ENCODE measurements around the gene TEKTIP1.

TEKTIP1 gene

DNA sequence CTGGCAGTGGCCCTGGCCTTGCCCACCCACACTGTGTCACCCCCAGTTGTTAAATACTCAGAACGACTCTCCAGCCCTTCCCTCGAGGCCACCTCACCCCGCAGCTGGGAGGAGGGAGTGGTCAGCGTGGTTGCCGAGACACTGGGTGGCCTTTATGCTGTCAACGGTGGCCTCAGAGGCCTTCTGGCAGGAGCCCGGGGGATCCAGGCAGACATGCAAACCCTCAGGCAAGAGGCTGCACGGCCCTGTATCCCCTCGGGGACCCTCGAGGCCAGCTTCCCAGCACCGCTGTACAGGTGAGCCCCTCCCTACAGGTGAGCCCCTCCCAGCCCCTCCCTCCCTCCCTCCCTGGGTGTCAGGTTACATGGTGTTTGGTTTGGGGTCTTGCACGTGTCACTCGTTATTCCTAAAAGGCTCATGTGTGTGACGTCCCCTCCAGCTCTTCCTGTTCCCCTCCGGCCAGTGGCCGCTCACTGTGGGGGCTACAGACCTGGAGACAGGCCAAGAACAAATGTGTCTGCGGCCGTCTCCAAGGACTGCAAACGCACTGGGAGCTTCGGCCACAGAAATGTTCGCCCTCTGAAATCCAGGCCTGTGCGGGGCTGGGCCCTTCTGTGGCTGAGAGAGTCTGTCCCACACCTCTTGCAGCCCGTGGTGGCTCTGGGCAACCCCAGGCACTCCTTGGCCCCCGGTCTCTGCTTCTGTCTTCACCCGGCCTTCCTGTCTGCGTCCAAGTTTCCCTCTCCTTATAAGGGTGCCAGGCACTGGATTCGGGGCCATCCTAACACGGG lies at the start of gene TEKTIP1:
Gene TEKTIP1, plus strand, starts transcription at position 210 of the 791 bp plus-strand sequence. Its CDS starts 4 bp downstream, at position 214.
- no peak for DNase-seq (ENCODE audit: insufficient read length, low spot score)
- FAIRE-seq: no peak

DNA sequence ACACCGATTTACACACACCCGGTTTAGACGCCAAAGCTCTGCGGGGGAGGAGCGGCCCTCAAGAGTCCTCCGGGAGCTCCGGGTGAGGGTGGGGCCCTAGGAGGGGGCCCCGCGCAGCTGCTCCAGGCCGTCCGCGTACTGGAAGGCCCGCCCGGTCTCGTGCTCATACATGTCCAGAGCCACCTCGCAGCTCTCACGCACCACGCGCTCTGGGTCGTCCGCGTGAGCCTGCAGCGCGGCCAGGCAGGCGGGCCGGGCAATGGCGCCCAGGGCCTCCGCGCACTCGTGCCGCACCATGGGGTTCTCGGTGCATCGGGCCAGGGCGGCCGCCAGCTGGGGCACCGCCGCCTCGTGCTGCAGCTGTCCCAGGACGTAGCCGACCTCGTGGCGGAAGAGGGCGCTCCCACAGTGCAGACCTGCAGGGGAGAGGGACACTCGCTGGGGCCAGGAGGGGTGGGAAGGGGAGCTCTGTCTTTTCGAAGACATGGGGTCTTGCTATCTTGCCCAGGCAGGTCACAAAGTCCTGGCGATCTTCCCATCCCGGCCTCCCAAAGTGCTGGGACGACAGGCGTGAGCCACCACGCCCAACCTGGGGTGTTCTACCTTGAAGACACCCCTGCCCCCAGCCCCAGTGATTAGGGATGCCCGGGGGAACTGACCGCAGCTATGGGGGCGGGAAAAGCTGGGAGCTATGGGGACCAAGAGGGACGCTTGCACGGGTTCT lies 47.4 kb upstream of the TEKTIP1 start:
- DNase-seq (ENCODE audit: insufficient read length, low spot score): no peak
- no peak for FAIRE-seq
- TF ChIP-seq, protein P1, sequence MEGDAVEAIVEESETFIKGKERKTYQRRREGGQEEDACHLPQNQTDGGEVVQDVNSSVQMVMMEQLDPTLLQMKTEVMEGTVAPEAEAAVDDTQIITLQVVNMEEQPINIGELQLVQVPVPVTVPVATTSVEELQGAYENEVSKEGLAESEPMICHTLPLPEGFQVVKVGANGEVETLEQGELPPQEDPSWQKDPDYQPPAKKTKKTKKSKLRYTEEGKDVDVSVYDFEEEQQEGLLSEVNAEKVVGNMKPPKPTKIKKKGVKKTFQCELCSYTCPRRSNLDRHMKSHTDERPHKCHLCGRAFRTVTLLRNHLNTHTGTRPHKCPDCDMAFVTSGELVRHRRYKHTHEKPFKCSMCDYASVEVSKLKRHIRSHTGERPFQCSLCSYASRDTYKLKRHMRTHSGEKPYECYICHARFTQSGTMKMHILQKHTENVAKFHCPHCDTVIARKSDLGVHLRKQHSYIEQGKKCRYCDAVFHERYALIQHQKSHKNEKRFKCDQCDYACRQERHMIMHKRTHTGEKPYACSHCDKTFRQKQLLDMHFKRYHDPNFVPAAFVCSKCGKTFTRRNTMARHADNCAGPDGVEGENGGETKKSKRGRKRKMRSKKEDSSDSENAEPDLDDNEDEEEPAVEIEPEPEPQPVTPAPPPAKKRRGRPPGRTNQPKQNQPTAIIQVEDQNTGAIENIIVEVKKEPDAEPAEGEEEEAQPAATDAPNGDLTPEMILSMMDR (IDR thresholded peaks at IDR 0.05; ENCODE audit: insufficient read depth, missing control alignments): no peak

More for the DNA sequence above, at the start of gene TEKTIP1:
- TF ChIP-seq, protein P1 (IDR thresholded peaks at IDR 0.05; ENCODE audit: insufficient read depth, missing control alignments): no peak

DNA sequence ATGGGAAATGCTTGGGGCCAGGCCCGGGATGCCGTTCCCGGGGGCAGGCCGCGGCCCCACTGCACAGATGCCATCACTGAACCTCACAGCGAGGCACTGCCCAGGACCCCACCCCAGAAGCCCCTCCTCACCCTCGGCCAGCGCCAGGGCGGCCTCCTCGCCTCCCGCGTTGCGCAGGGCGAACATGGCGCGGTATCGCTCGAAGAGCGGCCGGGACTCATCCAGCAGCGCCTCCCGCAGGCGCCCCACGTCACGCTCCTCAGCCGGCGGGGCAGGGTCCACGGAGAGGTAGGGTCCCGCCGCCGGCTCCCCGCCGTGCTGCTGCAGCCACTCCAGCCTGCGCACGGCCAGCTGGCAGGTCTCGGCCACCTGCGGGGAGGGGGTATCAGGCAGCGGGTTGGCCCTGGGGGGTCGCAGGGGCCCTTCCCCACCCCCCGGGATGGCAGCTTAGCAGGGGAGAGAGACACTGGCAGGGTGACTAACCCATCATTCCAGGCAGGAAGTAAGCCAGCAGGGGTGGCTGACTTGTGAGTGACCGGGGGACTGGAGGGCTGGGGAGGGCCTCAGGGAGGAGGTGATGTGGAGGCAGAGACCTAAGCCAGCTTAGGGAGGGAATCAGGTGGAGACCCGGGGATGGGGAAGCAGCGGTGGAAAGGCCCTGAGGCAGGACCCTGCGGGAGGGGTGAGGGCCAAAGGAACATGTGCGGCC lies 46.7 kb upstream of the TEKTIP1 start:
- no peak for FAIRE-seq
- DNase-seq (ENCODE audit: insufficient read length, low spot score): no peak
- TF ChIP-seq, protein P1 (IDR thresholded peaks at IDR 0.05; ENCODE audit: insufficient read depth, missing control alignments): no peak

DNA sequence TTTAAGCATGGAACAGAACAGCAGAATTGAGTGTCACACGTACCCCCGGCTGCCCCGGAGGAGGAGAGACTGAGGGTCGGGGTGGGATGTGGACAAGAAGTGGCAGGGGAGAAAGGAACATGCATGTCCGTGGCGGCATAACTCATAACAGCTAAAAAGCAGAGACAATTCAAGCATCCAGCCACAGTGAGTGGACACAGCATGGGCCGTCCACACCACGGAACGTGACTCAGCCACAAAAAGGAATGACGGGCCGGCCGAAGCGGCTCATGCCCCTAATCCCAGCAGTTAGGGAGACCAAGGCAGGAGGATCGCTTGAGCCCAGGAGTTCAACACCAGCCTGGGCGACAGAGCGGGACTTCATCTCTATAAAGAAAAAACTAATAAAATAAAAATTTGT lies 46.1 kb upstream of the TEKTIP1 start:
- TF ChIP-seq, protein P1 (IDR thresholded peaks at IDR 0.05; ENCODE audit: insufficient read depth, missing control alignments): no peak
- FAIRE-seq: no peak

DNA sequence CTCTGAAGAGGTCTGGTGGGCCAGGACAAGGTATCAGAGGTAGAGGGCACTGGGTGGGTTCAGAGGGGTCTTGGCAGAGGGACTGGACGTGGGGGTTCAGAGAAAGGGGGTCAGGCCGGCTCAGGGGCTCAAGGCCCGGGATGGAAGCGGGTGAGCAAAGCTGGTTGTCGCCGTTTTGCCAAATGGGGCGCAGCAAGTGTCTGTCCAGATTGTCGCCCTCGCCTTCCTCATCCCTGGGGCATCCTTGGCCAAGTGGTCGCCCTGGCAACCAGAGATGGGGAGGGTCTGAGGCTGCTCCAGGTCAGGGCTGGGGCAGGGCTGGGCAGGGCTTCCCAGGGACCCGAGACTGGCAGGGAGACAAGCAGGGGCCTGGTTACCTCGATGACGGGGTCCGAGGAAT lies 45.3 kb upstream of the TEKTIP1 start:
- TF ChIP-seq, protein P1 (IDR thresholded peaks at IDR 0.05; ENCODE audit: insufficient read depth, missing control alignments): no peak
- DNase-seq (ENCODE audit: insufficient read length, low spot score) (no peak), FAIRE-seq (no peak)

More for the DNA sequence above, 46.1 kb upstream of the TEKTIP1 start:
- no peak for DNase-seq (ENCODE audit: insufficient read length, low spot score)

DNA sequence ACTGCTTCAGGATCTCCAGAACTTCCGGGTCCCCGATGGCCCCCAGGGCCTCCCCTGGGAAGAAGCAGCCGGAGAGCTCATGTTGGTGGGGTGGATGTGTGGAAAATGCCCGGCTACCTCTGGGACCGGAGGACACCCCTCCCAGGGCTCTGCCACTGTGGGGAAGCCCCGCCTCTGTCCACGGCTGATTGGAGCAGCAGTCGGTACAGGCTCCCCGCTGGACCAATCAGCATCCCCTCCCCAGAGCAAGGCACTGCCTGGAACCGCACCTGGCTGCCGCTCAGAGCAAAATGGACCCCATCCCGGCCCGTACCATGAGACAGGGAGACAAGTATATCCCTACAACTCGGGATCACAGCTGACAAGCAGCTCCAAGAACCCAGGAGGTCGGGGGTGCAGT lies 44.9 kb upstream of the TEKTIP1 start:
- peak; percentile 70 for DNase-seq (ENCODE audit: insufficient read length, low spot score)
- no peak for FAIRE-seq

More for the DNA sequence above, 44.9 kb upstream of the TEKTIP1 start:
- TF ChIP-seq, protein P1 (IDR thresholded peaks at IDR 0.05; ENCODE audit: insufficient read depth, missing control alignments): no peak
